HG02798 (cell line): ENCODE data around the gene MAST4.

ENCODE experiments used
- ATAC-seq: cut with Tn5 transposase; IDR thresholded peaks from one replicate; pipeline ENCODE4 v1.9.1; 2021; ENCODE audit warnings: mild to moderate bottlenecking; ENCODE audit not compliant: unreplicated experiment, poor library complexity

Gene MAST4

GRCh38 chr5:67205981-67206380 lies 609.8 kb downstream of the MAST4 start:
- no peak for ATAC-seq

- peak; percentile 28 for ATAC-seq
These were observed 610.3 kb downstream of the MAST4 start for GRCh38 chr5:67206461-67206860.

GRCh38 chr5:67206929-67207328 lies 610.7 kb downstream of the MAST4 start:
- ATAC-seq, result peak; percentile 87

- no peak for ATAC-seq
These were observed 612.2 kb downstream of the MAST4 start for GRCh38 chr5:67208403-67208802.

GRCh38 chr5:67209141-67209771 lies 613.1 kb downstream of the MAST4 start:
- ATAC-seq, result peak; percentile 31

GRCh38 chr5:67211926-67212325 lies 615.7 kb downstream of the MAST4 start:
- ATAC-seq, result no peak

GRCh38 chr5:67214036-67214435 lies 617.8 kb downstream of the MAST4 start:
- ATAC-seq, result no peak

GRCh38 chr5:67214707-67215447 lies 618.7 kb downstream of the MAST4 start:
- no peak for ATAC-seq

GRCh38 chr5:67215519-67216471 lies 619.6 kb downstream of the MAST4 start:
- ATAC-seq, result peak; percentile 100

- ATAC-seq, result no peak
These were observed 620.4 kb downstream of the MAST4 start for GRCh38 chr5:67216564-67216963.
